Dermis blood vessel endothelial cell (primary cell): Measurements from ENCODE around the gene FAM20C. TPM values are rescaled to one million over a fixed set of nuclear protein-coding genes. Genes with fewer than 3 reads are reported as not detected.
A peak's percentile ranks its signal among the peaks of the same experiment; 100 is the strongest.

Source experiments
- DNase-seq: peaks from one replicate; pipeline ENCODE4 v3.0.0; 2010
- total RNA-seq: library from RNA; depleted of rRNA; stranded (reverse); fragments of >200 nt; gene quantifications from 2 replicates; pipeline ENCODE4 v1.2.3, GENCODE V29; 2014

The FAM20C gene
- total RNA-seq, 1 donor from 2014 or later = 4.6 TPM

DNA sequence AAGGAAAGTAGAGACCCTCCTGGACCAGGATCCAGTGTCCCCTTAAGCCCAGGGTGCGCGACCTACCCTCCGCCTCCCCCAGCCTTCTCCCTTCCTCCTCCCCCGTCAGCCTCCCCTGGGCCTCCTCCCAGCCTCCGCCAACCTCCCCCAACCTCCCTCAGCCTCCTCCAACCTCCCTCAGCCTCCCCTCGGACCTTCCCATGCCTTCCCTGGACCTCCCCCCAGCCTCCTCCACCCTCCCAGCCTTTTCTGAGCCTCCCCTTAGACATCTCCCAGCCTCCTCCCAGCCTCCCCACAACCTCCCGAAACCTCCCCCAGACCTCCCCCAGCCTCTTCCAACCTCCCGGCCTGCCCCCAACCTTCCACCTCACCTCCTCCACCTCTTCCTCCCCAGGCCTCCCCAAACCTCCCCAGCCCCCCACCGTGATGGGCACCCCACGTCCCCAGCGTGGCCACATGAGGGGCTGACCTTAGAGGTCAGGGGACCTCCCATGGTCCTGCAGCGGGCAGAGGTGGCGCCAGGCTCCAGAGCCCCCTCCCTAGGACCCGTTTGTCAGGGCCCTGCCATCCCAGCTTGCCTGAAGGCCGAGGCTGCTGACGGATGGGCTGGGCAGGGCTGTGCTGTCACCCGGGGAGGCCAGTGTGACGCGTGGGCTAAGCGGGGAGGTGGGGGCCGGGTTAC, 18.8 kb downstream of the FAM20C start:
- DNase-seq = no peak

DNA sequence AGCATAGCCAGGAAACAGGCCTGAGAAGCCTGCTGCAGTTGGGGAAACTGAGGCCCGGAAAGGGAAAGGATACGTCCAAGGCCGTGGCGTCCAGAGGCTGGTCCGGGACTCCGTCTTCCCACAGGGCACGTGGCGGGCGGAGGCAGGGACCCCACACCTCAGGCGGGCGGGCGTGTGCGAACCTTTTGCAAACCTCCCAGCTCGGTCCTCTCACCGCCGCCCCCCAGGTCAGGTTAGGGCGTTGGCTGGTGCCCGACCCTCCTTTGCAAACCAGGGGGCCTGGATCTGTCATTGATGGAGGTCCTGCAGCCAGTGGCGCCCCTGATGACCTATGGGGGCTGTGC, 19.3 kb downstream of the FAM20C start:
- no peak for DNase-seq

DNA sequence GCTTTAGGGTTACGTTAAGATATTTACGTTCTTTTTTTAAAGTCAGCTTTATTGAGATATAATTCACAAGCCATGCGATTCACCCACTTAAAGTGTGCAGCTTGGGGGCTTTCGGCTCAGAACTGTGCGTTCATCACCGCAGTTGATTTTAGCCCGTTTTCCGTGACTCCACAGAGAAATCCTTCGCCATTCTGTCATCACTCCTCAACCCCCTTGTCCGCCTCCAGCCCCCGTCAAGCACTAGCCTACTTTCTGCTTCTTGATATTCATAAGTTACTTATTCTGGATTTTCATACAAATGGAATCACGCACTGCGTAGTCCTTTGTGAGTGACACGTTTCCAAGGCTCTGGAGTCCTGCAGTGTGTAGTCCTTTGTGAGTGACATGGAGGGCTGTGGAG, 20.4 kb downstream of the FAM20C start:
- DNase-seq = no peak

DNA sequence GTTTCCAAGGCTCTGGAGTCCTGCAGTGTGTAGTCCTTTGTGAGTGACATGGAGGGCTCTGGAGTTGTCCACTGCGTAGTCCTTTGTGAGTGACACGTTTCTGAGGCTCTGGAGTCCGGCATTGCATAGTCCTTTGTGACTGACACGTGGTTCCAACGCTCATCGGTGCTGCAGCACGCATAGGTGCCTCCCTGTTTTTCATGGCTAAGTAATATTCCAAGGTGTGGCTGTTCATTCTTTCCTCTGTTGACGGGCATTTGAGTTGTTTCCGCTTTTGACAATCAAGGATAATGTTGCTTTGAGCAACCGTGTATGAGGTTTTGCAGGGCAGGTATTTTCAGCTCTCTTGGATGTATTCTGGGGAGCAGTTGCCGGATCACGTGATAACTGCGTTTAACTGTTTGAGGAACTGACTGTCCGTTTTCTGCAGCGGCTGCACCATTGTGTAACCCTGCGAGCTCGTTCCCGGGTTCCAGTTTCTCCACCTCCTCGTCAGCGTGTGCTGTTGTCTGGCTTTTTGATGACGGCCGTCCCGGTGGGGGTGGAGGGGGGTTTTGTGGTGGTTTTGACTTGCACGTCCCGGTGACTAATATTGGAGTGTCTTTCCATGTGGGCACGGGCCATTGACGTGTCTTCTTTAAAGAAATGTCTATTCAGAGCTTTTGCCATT, 21.1 kb downstream of the FAM20C start:
- no peak for DNase-seq

DNA sequence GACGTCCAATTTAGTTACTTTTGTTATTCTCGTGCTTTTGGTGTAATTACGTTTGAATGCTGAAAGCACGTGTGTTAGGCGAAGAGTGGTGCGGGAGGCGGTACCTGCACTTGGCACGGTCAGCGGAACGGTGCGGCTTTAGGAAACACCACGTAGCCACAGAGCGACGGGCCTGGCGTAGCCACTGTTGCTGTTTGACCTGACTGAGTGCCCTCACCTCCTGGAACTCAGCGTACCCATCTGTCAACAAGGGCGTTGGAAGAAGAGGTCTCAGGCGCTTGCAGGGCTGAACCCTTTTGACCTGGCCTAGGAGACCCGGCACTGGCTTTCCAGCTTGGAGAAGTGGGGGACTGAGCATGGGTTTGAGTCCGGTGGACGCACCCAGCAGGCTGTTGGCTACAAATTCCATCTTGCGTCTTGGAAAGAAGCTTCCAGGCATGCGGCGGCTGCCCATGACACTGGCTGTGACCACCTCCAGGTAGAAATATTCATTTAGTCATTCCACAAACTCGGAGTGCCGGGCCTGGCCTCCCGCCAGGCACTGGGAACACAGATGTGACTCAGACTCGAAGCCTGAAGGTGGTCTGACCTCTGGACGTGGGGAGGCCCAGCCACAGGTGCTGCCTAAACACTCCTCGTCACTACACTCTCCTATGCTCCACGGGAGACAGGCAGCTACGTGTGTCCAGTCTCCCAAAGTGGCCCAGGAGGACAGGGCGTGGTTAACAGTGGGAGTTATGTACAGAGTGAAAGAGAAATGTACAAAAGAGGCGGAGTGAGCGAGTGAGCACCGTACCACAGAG, 22.2 kb downstream of the FAM20C start:
- peak; percentile 34 for DNase-seq

DNA sequence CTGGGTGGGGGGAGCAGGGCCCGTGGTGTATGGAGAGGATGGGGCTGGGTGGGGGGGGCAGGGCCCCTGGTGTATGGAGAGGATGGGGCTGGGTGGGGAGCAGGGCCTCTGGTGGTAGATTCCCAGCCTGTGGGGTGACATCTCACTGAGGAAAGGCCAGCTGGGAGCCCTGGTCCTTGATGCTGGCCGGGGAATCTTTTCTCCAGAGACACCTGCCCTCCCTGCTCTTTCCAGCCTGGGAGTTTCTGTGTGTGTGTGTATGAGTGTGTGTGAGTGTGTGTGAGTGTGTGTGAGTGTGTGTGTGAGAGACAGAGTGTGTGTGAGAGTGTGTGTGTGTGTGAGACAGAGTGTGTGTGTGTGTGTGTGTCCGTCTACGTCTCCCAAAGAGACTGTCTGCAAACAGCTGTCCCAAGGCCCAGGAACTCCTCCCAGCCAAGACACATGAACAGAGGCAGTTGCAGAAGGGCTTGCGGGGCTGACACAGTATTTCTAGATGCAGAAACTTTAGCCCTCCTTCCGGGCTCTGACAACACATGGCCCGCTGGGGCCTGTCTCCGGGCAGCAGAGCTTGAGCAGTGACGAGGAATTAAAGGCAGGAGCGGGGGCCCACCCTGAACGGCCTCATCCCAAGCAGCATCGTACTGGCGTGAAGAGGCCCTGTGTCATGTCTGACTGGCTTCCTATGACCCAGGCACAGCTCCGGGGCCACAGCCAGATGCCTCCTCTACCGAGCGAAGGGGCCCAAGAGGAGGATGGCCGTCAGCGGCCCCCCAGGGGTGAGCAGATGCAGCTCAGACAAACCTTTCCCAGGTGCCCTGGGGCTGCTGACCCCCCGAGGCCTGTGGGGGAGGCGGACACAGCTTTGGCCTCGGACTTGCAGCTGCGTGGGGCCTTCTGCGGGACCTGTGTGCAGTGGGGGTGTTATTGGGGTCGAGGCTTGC, 24.3 kb downstream of the FAM20C start:
- DNase-seq = no peak

DNA sequence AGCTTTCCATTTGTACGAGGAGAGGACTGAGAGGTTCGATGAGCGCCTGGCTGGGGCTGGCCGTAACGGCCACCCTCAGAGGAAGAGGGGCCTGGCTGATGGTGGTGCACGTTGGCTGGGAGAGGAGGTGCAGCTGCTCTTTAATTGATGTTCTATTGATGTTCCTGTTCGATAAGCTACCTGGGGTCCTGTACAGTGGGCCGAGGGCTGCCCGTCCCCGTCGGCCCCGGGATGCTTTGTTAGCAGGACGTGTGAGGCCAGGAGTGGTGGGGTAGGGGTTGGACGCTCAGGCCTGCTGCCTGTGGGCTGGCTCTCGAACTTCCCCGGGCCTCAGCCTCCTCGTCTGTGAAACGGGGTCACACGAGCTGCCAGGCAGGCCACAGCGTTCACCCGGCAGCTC, 25.4 kb downstream of the FAM20C start:
- DNase-seq = no peak

DNA sequence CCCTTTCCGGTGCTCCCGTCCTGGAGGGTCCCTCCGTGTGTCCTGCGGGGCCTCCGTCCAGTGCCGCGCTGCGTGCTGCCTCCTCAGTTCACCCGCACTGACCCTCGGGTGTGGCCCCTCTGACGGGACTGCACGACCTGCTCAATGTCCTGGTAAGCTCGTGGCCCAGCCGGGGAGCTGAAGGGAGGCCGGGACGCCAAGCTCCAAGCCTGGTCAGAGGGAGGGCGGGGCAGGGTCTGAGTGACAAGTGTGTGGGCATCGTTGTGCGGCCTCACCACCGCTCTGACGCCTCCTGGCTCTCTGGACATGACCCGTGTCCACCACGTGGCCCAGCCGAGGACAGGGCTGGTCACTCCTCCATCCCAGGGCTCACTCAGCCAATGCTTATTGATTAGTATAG, 25.9 kb downstream of the FAM20C start:
- DNase-seq = no peak

DNA sequence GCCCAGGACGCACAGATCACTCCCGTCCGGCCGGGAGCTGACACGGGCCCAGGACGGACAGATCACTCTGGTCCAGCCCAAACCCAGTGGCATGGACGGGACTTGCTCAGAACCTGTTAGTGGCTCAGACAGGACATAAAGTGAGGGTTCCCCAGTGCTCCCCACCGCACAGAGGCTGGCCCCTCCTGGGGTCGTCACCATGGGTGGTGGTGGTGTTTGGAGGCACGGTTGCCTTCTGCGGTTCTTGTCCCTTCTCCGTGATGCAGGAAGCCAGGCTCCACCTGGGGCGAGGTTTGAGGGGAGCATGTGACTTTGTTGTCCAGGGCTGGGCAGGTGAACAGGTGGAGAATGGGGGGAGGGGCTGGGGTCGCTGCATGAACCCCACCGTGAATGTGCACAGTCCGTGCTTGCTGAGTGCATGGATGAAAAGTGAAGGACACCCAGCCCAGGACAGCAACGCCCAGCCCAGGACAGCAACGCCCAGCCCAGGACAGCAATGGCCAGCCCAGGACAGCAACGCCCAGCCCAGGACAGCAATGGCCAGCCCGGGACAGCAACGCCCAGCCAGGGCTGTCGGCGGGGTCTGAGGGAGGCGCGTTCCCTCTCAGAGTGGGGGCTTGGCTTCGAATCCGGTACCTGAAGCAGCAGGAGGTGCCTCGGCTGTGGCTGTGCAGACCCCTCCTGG, 26.7 kb downstream of the FAM20C start:
- no peak for DNase-seq

DNA sequence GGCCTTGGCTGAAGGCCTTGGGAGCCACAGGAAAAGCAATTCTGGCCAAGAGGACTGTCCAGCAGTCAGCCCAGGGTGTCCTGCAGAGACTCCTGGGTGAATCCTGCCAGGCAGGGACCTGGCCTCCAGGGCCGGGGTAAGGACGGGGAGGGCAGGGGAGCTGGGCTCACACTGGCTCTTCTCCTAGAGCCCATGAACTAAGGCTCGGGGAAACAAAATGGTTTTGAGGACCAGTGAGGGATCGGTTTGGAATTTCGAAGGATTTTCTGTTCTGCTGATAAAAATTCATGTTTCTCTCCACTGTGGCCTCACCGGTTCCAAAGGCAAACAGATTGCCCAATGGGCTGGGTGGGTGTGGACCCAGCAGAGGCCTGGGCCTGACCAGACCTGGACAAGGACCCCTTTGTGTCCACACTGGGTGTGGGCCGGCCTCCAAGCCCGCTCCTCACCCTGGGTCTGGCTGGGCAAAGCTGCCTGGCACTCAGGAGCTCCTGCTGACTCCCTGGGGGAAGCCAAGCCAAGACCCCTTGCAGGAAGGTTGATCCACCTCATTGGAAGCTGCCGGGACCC, 27.3 kb downstream of the FAM20C start:
- DNase-seq = no peak

DNA sequence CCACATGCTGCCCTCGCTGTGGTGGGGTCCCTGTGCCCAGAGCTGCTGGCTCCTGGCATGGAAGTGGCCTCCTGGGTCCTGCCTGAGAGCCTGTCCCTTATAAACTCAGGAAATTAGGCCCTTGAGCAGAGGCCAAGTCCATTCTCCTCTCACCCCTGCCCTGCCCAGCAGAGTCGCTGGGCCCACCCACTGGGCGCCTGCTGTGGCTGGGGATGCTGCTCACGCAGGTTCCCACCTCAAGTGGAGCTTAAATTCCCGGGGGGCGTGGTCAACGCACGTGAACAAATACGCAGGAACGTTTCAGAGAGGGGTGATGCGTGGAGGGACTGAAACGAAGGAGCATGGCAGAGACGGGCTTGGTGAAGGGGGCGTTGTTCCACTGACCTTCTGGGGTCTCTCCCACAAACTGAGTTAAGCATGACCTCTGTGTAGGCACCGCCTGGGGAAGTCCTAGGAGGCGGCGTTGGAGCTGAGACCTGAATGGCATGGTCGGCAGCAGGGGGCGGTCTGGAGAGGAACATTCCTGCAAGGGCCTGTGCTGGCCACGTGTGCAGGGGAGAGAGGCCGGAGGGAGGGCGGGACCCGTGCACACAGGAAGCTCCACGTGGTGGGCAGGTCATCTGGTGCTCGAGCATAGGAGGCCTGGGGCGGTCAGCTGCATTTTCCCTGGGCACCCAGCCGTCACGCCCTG, 27.9 kb downstream of the FAM20C start:
- peak; percentile 51 for DNase-seq

DNA sequence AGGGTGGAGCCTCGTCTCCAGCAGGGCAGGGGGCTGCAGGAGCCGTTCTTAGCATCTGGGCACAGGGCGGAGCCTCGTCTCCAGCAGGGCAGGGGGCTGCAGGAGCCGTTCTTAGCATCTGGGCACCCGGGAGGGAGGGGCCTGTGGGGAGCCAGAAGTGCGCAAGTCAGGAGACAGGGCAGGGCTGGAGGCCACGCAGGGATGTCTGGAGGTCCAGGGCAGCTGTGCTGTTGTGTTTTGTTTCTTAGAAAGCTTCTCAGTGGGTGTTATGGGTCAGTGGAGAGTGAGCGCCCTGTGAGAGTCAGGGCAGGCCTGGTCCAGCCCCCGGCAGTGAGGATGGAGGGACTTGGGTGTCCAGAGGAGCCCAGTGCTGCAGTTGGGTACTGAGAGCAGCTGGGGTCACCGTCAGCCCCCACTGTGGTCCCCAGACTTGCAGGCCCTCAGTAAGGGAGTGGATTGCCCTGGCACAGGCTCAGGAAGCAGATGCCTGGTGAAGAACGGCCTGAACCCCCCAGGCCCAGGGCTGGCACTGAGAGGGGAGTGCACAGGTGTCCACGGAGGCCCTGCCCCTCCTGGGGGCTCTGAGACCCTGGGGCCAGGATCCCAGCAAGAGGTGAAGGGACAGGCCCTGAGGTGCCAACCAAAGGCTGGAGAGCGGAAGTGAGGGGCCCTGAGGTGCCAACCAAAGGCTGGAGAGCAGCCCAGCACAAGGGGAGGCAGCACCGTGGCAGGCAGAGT, 29.8 kb downstream of the FAM20C start:
- DNase-seq = no peak

DNA sequence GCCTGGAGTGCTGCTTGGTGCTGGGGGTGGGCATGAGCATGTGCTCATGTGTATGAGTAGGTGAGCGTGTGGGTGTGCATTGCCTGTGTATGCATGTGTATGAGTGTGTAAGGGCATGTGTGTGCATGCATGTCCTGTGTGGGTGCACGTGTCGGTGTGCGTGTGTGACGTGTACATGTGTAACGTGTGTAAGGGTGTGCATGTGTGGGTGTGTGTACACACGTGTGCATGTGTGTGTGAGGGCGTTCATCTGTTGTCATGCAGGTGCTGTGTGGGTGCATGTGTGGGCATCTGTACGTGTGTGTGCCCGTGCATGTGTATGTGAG, 30.3 kb downstream of the FAM20C start:
- DNase-seq = no peak

DNA sequence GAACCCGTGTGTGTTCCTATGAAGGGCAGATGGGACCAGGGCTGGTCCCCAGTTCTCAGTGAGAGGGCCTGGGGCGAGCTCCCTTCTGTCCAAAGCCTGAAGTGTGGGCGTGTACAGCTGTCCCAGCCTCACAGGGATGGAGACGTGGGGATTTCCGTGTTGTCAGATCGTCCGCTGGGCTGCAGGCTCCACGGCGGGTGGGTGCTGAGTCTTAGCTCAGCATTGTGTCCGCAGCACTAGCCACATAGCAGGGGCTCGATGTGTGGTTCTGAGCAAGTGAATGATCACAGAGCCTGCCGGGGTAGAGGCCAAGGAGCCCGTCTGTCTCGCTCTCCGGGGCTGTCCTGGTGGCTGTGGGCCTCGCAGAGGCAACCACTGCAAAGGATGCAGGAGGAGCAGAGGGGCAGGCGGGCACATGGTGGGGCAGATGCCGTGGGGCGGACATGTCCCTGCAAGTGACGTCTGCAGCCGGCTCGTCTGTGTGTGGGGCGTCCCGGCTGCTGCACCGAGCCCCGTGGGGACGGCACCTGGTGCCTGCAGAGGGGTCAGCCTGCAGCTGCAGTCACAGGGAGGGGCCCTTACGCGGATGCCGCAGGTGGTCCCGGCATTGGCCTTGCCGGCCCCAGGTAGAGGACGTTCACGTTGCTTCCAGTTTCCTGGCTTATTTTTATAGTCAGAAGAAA, 30.9 kb downstream of the FAM20C start:
- DNase-seq = no peak

DNA sequence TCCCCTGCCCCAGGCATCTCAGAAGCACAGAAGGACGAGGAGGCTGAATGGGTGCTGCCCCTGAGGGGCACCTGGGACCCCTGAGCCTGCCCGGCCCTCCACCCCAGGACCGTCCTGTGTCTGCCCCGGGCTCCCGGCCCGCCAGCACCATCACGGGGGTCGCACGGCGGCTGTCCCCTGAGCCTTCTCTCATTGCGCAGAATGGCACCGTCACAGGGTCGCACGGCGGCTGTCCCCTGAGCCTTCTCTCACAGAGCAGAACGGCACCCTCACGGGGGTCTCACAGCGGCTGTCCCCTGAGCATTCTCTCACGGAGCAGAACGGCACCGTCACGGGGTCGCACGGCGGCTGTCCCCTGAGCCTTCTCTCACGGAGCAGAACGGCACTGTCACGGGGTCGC, 31.5 kb downstream of the FAM20C start:
- DNase-seq = no peak

DNA sequence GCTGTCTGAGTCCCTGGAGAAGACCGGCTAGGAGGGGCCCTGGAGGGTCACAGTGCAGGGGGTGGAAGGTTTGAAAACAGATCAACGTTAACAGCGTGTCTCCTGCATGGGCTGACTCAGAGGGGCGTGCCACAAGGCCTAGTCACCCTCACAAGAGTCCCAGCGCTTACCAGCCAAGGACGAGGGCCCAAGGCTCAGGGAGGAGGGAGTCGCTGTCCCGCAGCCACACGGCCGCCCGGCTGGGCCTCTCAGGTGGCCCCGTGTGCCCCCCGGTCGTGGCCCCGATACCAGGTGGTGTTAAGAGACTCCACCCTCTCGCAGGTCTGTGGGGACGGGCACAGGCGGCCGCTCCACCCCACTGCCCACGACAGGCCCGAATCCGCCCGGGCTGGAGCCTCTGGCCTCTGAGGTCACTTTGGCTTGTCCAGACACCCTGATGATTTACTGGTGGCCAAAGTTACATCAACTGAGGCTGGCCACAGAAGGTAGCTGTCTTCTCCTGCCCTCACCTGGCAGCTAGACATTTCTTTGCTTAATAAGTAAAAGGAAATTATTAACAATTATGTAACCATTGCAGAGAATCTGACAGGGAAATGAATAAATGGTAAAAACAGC, 34.0 kb downstream of the FAM20C start:
- DNase-seq = no peak

DNA sequence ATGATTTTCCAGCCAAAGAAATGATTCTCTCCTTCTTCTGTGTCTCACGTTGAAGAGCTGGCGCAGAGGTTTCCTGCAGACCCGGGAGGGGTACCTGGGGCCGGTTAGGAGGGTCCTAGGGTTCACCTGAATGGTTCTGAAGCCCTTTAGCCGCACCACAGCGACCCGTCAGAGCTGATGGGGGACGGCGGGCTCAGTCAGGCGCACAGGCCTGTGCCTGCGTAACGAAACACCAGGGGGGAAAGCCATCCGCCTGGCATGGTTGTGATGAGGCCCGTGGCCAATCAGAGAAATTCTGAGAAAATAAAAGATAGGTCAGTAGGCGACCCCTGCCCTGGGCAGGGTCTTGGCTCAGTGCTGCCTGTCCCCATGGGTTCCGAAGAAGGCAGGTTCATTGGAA, 35.6 kb downstream of the FAM20C start:
- no peak for DNase-seq

DNA sequence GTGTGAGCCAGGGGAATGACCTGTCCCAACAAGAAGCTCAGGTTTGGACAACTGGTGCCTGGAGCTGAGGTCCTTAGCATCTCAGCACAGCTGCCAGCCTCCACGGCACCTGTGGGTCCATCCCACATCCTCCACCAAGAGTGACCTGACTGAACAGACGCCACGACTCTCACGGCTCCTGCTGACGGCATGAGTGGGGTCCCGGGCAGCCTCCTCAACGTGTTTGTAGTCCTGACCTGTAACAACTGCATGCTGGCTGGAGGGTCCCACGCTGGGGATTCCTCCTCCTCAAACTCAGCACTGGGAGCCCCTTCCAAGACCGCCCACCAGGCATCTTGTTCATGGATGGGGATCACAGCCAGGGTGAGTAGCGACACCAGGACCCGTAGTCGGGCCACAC, 36.2 kb downstream of the FAM20C start:
- DNase-seq = no peak

DNA sequence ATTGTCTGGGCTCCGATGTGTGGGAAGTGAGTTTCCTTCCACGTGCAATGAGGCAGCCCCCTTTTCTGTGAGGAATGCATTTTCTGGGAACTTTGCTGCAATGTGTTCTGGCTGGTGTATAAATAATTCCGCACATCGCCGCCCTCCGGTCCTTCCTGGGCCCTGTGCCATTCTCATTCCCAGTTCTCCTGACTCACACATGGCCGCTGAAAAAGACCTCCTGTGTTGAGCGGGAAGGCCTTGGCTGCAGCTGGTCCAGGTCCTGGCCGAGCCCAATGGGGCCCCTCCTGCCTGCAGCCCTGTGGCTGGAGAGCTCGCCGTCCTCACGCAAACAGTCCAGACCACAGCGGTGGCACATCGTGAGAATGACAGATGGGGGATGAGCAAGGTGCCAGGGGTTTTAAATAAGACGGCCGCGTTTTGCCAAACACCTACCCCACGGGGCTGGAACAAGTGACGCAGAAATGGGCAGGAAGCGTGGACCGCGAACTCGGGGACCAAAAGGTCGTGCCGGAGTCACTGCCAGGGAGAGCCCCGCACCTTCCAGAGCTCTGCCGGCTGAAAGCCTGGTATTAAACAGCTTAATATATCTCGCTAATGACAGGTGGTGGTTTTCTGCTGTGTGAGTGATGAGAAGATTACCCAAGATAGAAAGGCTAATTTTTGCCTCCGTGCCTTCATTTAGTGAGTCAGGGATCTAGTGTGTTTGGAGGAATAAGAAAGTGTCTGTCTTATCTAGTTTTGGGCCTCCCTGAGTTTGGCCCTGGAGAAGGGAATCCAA, 37.0 kb downstream of the FAM20C start:
- DNase-seq = no peak
